HL-60 (cell line): Measurements from ENCODE around the gene WWOX.

Source experiments
- DNase-seq, 2 experiments: peaks; one replicate each; pipeline ENCODE4 v3.0.0-alpha.2; 2010 to 2020; ENCODE audit warnings: low read depth in 1 of 2, low spot score in 1 of 2
- H3K27ac ChIP-seq: fragments of 250-450 bp; sonication (Bioruptor Pico); replicated peaks from 2 replicates; pipeline ENCODE4 v1.5.1; 2020; ENCODE audit warnings: mild to moderate bottlenecking, moderate library complexity
- H3K27me3 ChIP-seq: fragments of 250-450 bp; sonication (Bioruptor Pico); 2 replicates; pipeline ENCODE4 v1.5.1; 2021; ENCODE audit warnings: mild to moderate bottlenecking, moderate library complexity; ENCODE audit not compliant: insufficient read depth, poor library complexity, severe bottlenecking
- H3K4me3 ChIP-seq: replicated peaks from 2 replicates; pipeline ENCODE4 v1.5.1; 2011; ENCODE audit warnings: mild to moderate bottlenecking, control low read depth, low read length; ENCODE audit not compliant: insufficient read depth
- GABPA ChIP-seq: IDR thresholded peaks from 2 replicates; pipeline ENCODE4 v1.6.1; 2012; ENCODE audit warnings: low read depth
- POLR2AphosphoS5 ChIP-seq: IDR thresholded peaks from 2 replicates; pipeline ENCODE4 v1.6.1; 2012; ENCODE audit warnings: low read depth
- REST ChIP-seq: IDR thresholded peaks from 2 replicates; pipeline ENCODE4 v1.6.1; 2012; ENCODE audit warnings: low read depth; ENCODE audit not compliant: insufficient replicate concordance
- SPI1 ChIP-seq: IDR thresholded peaks from 2 replicates; pipeline ENCODE4 v1.6.1; 2012; ENCODE audit warnings: low read depth, mild to moderate bottlenecking, borderline replicate concordance
- TF ChIP-seq, protein P1 (sequence below): IDR thresholded peaks from one replicate; pipeline ENCODE4 v1.5.1; 2011; ENCODE audit warnings: low read length, control low read depth, inconsistent platforms; ENCODE audit not compliant: insufficient read depth

Gene WWOX

GRCh38 chr16:78956859-78957258 lies 857.4 kb downstream of the WWOX start:
- H3K4me3 ChIP-seq: no peak overlapping the region
- no peak overlapping the region for H3K27ac ChIP-seq
- DNase-seq: no peak
- no peaks in the 10 kb centered on the region for H3K27me3 ChIP-seq
- TF ChIP-seq, protein P1, sequence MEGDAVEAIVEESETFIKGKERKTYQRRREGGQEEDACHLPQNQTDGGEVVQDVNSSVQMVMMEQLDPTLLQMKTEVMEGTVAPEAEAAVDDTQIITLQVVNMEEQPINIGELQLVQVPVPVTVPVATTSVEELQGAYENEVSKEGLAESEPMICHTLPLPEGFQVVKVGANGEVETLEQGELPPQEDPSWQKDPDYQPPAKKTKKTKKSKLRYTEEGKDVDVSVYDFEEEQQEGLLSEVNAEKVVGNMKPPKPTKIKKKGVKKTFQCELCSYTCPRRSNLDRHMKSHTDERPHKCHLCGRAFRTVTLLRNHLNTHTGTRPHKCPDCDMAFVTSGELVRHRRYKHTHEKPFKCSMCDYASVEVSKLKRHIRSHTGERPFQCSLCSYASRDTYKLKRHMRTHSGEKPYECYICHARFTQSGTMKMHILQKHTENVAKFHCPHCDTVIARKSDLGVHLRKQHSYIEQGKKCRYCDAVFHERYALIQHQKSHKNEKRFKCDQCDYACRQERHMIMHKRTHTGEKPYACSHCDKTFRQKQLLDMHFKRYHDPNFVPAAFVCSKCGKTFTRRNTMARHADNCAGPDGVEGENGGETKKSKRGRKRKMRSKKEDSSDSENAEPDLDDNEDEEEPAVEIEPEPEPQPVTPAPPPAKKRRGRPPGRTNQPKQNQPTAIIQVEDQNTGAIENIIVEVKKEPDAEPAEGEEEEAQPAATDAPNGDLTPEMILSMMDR: no peak
- TF ChIP-seq POLR2AphosphoS5 (no peak), REST (no peak), GABPA (no peak), SPI1 (no peak)

GRCh38 chr16:78957317-78958100 lies 858.1 kb downstream of the WWOX start:
- no peaks in the 10 kb centered on the region for H3K27me3 ChIP-seq
- H3K4me3 ChIP-seq: no peak overlapping the region
- no peak for DNase-seq
- H3K27ac ChIP-seq: no peak overlapping the region
- TF ChIP-seq GABPA (no peak), POLR2AphosphoS5 (no peak), SPI1 (no peak), REST (no peak)
- TF ChIP-seq, protein P1: no peak

GRCh38 chr16:78961464-78961863 lies 862.0 kb downstream of the WWOX start:
- H3K4me3 ChIP-seq: no peak overlapping the region
- no peaks in the 10 kb centered on the region for H3K27me3 ChIP-seq
- DNase-seq: no peak
- no peak overlapping the region for H3K27ac ChIP-seq
- TF ChIP-seq, protein P1: no peak
- 0 out of 2 replicates have a peak, but pooled peaks have one; percentile 11 for TF ChIP-seq SPI1

DNA sequence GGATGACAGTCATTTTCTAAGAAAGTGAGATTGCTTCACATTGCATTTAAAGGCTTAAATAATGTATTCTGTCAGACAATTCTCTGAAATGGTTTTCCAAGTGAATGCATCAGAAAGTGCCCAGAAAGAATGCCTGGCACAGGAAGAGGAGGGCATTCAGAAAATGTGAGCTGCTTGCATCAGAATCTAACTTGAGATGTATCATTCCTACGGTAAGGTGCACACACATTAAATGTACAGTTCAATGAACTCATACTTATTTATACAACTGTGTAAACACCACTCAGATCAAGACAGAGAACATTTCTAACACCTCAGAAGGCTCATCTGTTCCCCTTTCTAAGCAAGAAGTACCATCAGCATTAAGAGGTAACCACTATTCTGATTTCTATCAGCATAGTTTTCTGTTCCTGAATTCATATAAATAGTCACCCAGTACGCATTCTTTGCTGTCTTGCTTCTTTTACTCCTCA lies 863.0 kb downstream of the WWOX start:
- H3K27me3 ChIP-seq: no peaks in the 10 kb centered on the region
- TF ChIP-seq POLR2AphosphoS5 (no peak), SPI1 (no peak), GABPA (no peak), REST (no peak)
- TF ChIP-seq, protein P1: no peak
- H3K27ac ChIP-seq: no peak overlapping the region
- DNase-seq: no peak
- H3K4me3 ChIP-seq: no peak overlapping the region
